Liver (tissue), 9 donors: ENCODE results near the gene RYR1. TPM values are rescaled to one million over a fixed set of nuclear protein-coding genes. Genes with fewer than 3 reads are reported as not detected.
"Not testable (repeated sequence)": the region's sequence is repeated elsewhere in the genome, so short reads cannot be mapped to it uniquely, and the experiment has no call there.

Experiments used
- DNase-seq: peaks from one replicate; pipeline ENCODE4 v3.0.0-alpha.2; 2017; ENCODE audit warnings: low spot score
- H3K27ac ChIP-seq, 2 donors: one replicate each; pipeline ENCODE4 v1.7.0; 2013; ENCODE audit warnings: inconsistent platforms in 2 of 2, low read length in 2 of 2, control low read depth in 1 of 2, low read depth in 1 of 2, mild to moderate bottlenecking in 1 of 2
- H3K27me3 ChIP-seq, 4 donors: one replicate each; pipeline versions ENCODE4 v1.6.1 to v1.7.0; 2013; ENCODE audit warnings: low read length in 3 of 4, inconsistent platforms in 1 of 4, mild to moderate bottlenecking in 1 of 4, moderate library complexity in 1 of 4; ENCODE audit not compliant: control insufficient read depth in 4 of 4, insufficient read depth in 4 of 4
- H3K36me3 ChIP-seq, 4 donors: one replicate each; pipeline versions ENCODE4 v1.6.1 to v1.7.0; 2013; ENCODE audit warnings: low read length in 3 of 4, mild to moderate bottlenecking in 3 of 4, low read depth in 1 of 4, moderate library complexity in 1 of 4; ENCODE audit not compliant: control insufficient read depth in 4 of 4, insufficient read depth in 3 of 4
- H3K4me1 ChIP-seq, 4 donors: one replicate each; pipeline versions ENCODE4 v1.6.1 to v1.7.0; 2013; ENCODE audit warnings: low read length in 3 of 4, mild to moderate bottlenecking in 3 of 4, moderate library complexity in 1 of 4; ENCODE audit not compliant: control insufficient read depth in 4 of 4, insufficient read depth in 4 of 4
- H3K4me3 ChIP-seq, 3 donors: one replicate each; pipeline versions ENCODE4 v1.6.1 to v1.7.0; 2013; ENCODE audit warnings: low read length in 3 of 3, control low read depth in 1 of 3, low read depth in 1 of 3, mild to moderate bottlenecking in 1 of 3
- H3K9ac ChIP-seq, 2 donors: one replicate each; pipeline ENCODE4 v1.7.0; 2013; ENCODE audit warnings: low read length in 2 of 2, mild to moderate bottlenecking in 2 of 2, moderate library complexity in 2 of 2, control low read depth in 1 of 2, low read depth in 1 of 2
- H3K9me3 ChIP-seq, 4 donors: one replicate each; pipeline versions ENCODE4 v1.6.1 to v1.7.0; 2013; ENCODE audit warnings: low read length in 3 of 4; ENCODE audit not compliant: control insufficient read depth in 4 of 4
- EGR1 ChIP-seq, 2 donors: IDR thresholded peaks; 2 replicates each; pipeline ENCODE4 v1.6.1; 2016 to 2018; ENCODE audit warnings: antibody characterized with exemption in 2 of 2, low read depth in 2 of 2
- FOXA1 ChIP-seq: IDR thresholded peaks from 2 replicates; pipeline ENCODE4 v1.6.1; 2016; ENCODE audit warnings: antibody characterized with exemption
- FOXA2 ChIP-seq: IDR thresholded peaks from 2 replicates; pipeline ENCODE4 v1.6.1; 2016; ENCODE audit warnings: antibody characterized with exemption
- GABPA ChIP-seq, 2 donors: IDR thresholded peaks in 1 of 2; conservative IDR thresholded peaks in 1 of 2; 2 replicates each; pipeline ENCODE4 v1.6.1; 2016; ENCODE audit warnings: antibody characterized with exemption in 2 of 2, mild to moderate bottlenecking in 1 of 2, moderate library complexity in 1 of 2
- HNF4A ChIP-seq, 2 donors: conservative IDR thresholded peaks; 2 replicates each; pipeline ENCODE4 v1.6.1; 2016; ENCODE audit warnings: antibody characterized with exemption in 2 of 2, mild to moderate bottlenecking in 2 of 2
- JUND ChIP-seq, 2 donors: IDR thresholded peaks; 2 replicates each; pipeline ENCODE4 v1.6.1; 2016; ENCODE audit warnings: antibody characterized with exemption in 2 of 2
- RAD21 ChIP-seq, 2 donors: IDR thresholded peaks; 2 replicates each; pipeline ENCODE4 v1.6.1; 2016; ENCODE audit warnings: antibody characterized with exemption in 2 of 2, mild to moderate bottlenecking in 2 of 2
- RXRA ChIP-seq, 2 donors: IDR thresholded peaks; 2 replicates each; pipeline ENCODE4 v1.6.1; 2017 to 2018; ENCODE audit warnings: antibody characterized with exemption in 2 of 2, mild to moderate bottlenecking in 1 of 2
- SP1 ChIP-seq: IDR thresholded peaks from 2 replicates; pipeline ENCODE4 v1.6.1; 2018; ENCODE audit warnings: antibody characterized with exemption, mild to moderate bottlenecking
- YY1 ChIP-seq: IDR thresholded peaks from 2 replicates; pipeline ENCODE4 v1.6.1; 2016; ENCODE audit warnings: antibody characterized with exemption, mild to moderate bottlenecking
- WGBS: extraction: QIAGEN DNeasy Blood & Tissue Kit; methylation state at CpG from one replicate; pipeline ENCODE4 v1.1.7; 2013; 5-methylcytosine and 5-hydroxymethylcytosine counted together
- polyA plus RNA-seq, 2 donors: library from polyadenylated mRNA; stranded (reverse) in 1 of 2; unstranded in 1 of 2; fragments of 200-250 nt in 1 of 2; fragments of >200 nt in 1 of 2; fragmentation: Nextera tagmentation in 1 of 2; extraction: Ambion mirVana in 1 of 2; gene quantifications; one replicate each; pipeline versions ENCODE4 v1.2.1 to v1.2.3, GENCODE V29; 2013 to 2015
- total RNA-seq, 2 donors: library from RNA; depleted of rRNA; stranded (reverse); fragments of >200 nt; gene quantifications; one replicate each; pipeline ENCODE4 v1.2.3, GENCODE V29; 2014
- TF ChIP-seq, protein P1 (sequence below): IDR thresholded peaks from 2 replicates; pipeline ENCODE4 v1.6.1; 2016; ENCODE audit warnings: antibody characterized with exemption
- TF ChIP-seq, protein P2 (sequence below): IDR thresholded peaks from 2 replicates; pipeline ENCODE4 v1.6.1; 2016; ENCODE audit warnings: antibody characterized with exemption, mild to moderate bottlenecking
- TF ChIP-seq, protein P3 (sequence below): fragments of 150-350 bp; IDR thresholded peaks from 2 replicates; pipeline ENCODE4 v1.5.1; 2017; ENCODE audit warnings: improper control_type of control experiment, low read depth, low read length; ENCODE audit not compliant: missing input control
- donor health status: healthy.
- donor health status: healthy.
- donor health status: healthy.
- donor health status: healthy.
- donor health status: healthy.

The RYR1 gene
- total and polyA plus RNA-seq, 4 donors, result 0.01 to 0.70 (median 0.29) TPM

DNA sequence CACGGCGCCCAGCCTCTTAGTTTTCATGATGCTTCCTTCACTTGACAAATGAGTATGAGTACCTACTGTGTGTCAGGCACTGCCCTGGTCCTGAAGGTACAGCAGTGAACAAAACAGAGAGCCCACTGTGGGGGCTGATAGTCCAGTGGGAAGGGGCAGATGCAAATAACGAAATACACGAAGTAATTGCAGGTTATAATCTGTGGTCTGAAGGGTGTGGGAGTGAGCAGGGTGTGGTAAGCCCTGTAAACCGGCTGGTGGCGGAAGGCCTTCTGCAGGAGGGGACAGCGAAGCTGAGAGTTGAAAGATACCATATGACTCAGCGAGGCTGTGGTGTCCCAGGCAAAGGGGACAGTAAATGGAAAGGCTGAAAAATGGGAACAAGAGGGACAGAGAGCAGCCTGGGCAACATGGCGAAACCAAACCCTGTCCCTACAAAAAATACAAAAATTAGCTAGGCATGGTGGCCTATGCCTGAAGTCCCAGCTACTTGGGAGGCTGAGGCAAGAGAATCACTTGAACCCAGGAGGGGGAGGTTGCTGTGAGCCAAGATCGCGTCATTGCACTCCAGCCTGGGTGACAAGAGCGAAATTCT lies 123.8 kb downstream of the RYR1 start:
- Histone ChIP-seq H3K27me3 (no peaks in the 10 kb centered on the region), H3K4me1 (no peaks in the 10 kb centered on the region), H3K36me3 (no peaks in the 10 kb centered on the region), H3K9me3 (no peaks in the 10 kb centered on the region), H3K9ac (no peak overlapping the region), H3K27ac (no peak overlapping the region), H3K4me3 (no peak overlapping the region)
- TF ChIP-seq RXRA (IDR thresholded peaks at IDR 0.05), result no peak
- TF ChIP-seq FOXA2, result no peak
- TF ChIP-seq, protein P1, sequence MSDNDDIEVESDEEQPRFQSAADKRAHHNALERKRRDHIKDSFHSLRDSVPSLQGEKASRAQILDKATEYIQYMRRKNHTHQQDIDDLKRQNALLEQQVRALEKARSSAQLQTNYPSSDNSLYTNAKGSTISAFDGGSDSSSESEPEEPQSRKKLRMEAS, result no peak
- DNase-seq, result no peak
- 72% methylated on average over 12 of the region's 12 CpGs for WGBS

DNA sequence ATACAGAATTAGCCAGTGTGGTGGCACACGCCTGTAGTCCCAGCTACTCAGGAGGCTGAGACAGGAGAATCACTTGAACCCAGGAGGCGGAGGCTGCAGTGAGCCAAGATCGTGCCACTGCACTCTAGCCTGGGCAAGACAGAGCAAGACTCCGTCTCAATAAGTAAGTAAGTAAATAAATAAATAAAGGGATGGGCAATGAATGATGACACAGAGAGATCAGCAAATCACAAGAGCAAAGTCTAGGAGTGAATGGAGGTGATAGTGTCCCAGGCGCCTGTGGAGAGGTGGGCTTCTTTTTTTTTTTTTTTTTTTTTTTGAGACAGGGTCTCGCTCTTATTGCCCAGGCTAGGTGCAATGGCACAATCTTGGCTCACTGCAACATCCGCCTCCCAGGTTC lies 125.4 kb downstream of the RYR1 start:
- not testable (repeated sequence) for H3K9ac ChIP-seq, H3K36me3 ChIP-seq, DNase-seq, H3K27ac ChIP-seq, H3K27me3 ChIP-seq, H3K4me1 ChIP-seq, H3K4me3 ChIP-seq, H3K9me3 ChIP-seq
- WGBS, result 90% methylated on average over 7 of the region's 7 CpGs

DNA sequence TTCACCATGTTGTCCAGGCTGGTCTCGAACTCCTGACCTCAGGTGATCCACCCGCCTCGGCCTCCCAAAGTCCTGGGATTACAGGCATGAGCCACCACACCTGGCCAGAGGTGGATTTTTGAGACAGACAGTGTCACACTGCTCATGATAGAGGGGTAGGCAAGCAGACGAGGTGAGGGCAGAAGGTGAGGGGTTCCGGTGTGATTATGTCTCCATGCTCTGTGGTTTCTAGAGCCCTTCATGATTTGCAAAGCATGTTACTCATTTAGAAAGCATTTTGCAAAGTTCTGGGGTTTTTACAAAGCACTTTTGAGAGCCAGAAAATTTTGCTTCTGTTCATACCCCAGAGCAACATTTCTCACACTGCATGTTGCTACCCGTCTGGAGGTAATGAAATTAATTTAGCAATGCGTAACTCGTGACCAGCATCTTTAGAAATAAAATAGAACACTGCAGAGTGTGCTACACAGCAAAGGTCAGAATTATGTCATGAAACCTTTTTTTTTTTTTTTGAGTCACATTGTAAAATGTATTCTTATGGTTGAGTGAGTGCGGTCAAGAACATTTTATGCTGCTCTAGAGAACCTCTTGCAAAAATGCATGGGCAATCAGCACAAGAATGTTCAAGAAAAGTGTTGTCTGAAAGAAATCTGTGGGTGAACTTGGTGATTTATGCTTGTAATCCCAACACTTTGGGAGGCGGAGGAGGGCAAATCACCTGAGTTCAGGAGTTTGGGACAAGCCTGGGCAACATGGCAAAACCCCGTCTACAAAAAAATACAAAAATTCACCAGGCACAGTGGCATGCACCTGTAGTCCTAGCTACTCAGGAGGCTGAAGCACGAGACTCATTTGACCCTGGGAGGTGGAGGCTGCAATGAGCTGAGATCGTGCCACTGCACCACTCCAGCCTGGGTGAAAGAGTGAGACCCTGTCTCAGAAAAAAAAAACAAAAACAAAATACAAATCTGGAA lies 126.2 kb downstream of the RYR1 start:
- no peak overlapping the region for H3K9ac ChIP-seq
- H3K36me3 ChIP-seq, result no peaks in the 10 kb centered on the region
- DNase-seq, result no peak
- 70% methylated on average over 13 of the region's 13 CpGs for WGBS
- no peak overlapping the region for H3K4me3 ChIP-seq
- TF ChIP-seq HNF4A (conservative IDR thresholded peaks at IDR 0.05) (no peak), JUND (IDR thresholded peaks at IDR 0.05) (no peak), RAD21 (IDR thresholded peaks at IDR 0.05) (no peak), GABPA (IDR thresholded peaks at IDR 0.05 in 1 of 2, conservative IDR thresholded peaks at IDR 0.05 in 1 of 2) (no peak), YY1 (no peak), EGR1 (IDR thresholded peaks at IDR 0.05; ENCODE audit: low read depth in 2 of 2) (no peak), SP1 (no peak), FOXA1 (no peak), FOXA2 (no peak)
- TF ChIP-seq, protein P1, result no peak
- TF ChIP-seq, protein P2, sequence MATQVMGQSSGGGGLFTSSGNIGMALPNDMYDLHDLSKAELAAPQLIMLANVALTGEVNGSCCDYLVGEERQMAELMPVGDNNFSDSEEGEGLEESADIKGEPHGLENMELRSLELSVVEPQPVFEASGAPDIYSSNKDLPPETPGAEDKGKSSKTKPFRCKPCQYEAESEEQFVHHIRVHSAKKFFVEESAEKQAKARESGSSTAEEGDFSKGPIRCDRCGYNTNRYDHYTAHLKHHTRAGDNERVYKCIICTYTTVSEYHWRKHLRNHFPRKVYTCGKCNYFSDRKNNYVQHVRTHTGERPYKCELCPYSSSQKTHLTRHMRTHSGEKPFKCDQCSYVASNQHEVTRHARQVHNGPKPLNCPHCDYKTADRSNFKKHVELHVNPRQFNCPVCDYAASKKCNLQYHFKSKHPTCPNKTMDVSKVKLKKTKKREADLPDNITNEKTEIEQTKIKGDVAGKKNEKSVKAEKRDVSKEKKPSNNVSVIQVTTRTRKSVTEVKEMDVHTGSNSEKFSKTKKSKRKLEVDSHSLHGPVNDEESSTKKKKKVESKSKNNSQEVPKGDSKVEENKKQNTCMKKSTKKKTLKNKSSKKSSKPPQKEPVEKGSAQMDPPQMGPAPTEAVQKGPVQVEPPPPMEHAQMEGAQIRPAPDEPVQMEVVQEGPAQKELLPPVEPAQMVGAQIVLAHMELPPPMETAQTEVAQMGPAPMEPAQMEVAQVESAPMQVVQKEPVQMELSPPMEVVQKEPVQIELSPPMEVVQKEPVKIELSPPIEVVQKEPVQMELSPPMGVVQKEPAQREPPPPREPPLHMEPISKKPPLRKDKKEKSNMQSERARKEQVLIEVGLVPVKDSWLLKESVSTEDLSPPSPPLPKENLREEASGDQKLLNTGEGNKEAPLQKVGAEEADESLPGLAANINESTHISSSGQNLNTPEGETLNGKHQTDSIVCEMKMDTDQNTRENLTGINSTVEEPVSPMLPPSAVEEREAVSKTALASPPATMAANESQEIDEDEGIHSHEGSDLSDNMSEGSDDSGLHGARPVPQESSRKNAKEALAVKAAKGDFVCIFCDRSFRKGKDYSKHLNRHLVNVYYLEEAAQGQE, result no peak
- TF ChIP-seq, protein P3, sequence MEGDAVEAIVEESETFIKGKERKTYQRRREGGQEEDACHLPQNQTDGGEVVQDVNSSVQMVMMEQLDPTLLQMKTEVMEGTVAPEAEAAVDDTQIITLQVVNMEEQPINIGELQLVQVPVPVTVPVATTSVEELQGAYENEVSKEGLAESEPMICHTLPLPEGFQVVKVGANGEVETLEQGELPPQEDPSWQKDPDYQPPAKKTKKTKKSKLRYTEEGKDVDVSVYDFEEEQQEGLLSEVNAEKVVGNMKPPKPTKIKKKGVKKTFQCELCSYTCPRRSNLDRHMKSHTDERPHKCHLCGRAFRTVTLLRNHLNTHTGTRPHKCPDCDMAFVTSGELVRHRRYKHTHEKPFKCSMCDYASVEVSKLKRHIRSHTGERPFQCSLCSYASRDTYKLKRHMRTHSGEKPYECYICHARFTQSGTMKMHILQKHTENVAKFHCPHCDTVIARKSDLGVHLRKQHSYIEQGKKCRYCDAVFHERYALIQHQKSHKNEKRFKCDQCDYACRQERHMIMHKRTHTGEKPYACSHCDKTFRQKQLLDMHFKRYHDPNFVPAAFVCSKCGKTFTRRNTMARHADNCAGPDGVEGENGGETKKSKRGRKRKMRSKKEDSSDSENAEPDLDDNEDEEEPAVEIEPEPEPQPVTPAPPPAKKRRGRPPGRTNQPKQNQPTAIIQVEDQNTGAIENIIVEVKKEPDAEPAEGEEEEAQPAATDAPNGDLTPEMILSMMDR, result no peak
- no peak overlapping the region for H3K27ac ChIP-seq
- H3K4me1 ChIP-seq, result no peaks in the 10 kb centered on the region
- H3K27me3 ChIP-seq, result no peaks in the 10 kb centered on the region
- no peaks in the 10 kb centered on the region for H3K9me3 ChIP-seq
